ENCODE measurements around the gene MECR.

The MECR gene

DNA sequence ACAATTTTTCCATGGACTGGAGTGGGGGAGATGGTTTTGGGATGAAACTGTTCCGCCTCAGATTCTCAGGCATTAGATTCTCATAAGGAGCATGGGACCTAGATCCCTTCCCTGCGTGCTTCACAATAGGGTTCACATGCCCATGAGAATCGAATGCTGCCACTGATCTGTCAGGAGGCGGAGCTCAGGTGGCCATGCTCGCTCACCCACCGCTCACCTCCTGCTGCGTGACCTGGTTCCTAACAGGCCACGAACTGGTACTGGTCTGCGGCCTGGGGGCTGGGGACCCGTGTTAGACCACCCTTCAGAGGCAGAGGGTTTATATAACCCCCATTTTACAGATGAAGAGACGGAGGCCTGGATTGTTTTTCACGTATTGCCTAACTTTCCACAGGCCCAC, 32.7 kb downstream of the MECR start:
- TF ChIP-seq, protein P1, sequence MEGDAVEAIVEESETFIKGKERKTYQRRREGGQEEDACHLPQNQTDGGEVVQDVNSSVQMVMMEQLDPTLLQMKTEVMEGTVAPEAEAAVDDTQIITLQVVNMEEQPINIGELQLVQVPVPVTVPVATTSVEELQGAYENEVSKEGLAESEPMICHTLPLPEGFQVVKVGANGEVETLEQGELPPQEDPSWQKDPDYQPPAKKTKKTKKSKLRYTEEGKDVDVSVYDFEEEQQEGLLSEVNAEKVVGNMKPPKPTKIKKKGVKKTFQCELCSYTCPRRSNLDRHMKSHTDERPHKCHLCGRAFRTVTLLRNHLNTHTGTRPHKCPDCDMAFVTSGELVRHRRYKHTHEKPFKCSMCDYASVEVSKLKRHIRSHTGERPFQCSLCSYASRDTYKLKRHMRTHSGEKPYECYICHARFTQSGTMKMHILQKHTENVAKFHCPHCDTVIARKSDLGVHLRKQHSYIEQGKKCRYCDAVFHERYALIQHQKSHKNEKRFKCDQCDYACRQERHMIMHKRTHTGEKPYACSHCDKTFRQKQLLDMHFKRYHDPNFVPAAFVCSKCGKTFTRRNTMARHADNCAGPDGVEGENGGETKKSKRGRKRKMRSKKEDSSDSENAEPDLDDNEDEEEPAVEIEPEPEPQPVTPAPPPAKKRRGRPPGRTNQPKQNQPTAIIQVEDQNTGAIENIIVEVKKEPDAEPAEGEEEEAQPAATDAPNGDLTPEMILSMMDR (conservative IDR thresholded peaks at IDR 0.05): no peak
- H3K27ac ChIP-seq: no peak overlapping the region

DNA sequence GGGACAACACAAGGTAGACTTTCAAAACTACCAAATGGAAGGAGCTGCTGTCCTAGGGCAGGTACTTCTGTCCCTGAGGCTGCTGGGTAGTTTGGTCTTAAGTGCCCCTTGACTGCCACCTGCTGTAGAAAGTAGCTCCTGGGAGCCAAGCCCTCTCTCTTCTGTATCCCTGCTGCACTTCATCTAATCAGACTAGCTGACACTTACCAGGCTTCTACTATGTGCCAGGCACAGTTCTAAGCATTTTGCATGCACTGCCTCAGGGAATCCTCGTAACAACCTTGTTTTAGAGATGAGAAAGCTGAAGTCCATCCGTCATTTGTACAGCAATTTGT, 33.2 kb downstream of the MECR start:
- no peak overlapping the region for H3K27ac ChIP-seq
- TF ChIP-seq, protein P1 (conservative IDR thresholded peaks at IDR 0.05): peak; percentile 66

DNA sequence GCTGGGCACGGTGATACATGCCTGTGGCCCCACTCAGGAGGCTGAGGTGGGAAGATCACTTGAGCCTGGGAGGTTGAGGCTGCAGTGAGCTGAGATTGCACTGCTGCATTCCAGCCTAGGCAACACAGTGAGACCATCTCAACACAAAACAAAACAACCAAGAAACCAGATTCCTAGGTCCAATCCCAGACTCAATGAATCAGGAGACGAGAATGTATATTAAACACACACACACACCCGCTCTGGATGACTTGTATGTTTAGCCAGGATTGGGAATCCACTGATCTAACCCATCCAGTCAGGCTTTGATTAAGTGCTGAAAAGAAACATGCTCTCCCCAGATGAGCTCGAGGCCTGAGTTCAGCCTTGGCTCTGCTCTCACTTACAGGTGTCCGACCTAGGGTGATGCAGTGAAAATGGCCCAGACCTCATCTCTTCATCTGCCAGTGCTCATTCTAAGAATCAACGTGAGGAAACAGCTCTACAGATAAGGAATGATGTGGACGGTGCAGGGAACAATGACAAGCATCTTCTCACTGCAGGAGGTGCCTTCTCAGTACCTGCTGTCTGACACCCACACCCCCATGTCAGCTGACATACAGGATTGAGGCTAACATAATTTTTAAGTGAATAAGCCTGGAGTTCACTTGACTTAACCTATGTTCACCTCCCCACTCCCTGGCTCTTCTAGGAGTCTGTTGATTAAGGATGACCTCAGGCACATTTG, 33.7 kb downstream of the MECR start:
- TF ChIP-seq, protein P1 (conservative IDR thresholded peaks at IDR 0.05): no peak
- no peak overlapping the region for H3K27ac ChIP-seq

DNA sequence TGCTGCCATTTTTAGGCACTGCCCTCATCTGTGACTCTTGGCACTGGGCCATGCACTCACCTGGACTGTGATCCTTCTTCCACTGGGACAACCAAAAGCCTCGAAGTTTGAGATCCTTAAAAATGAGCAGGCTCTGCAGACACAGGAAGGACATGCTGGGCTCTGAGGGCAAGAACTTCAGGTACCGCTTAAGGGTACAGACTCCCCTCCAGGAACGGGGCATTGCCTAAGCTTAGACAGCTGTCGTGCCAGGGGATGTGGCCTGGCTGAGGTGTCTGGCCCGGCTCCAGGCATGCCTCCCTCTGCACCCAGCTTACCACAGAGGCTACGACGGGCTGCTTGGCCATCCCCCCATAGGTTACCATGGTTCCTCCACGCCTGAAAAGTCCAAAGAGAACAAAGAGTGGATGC, 34.8 kb downstream of the MECR start:
- H3K27ac ChIP-seq: no peak overlapping the region
- TF ChIP-seq, protein P1 (conservative IDR thresholded peaks at IDR 0.05): no peak

DNA sequence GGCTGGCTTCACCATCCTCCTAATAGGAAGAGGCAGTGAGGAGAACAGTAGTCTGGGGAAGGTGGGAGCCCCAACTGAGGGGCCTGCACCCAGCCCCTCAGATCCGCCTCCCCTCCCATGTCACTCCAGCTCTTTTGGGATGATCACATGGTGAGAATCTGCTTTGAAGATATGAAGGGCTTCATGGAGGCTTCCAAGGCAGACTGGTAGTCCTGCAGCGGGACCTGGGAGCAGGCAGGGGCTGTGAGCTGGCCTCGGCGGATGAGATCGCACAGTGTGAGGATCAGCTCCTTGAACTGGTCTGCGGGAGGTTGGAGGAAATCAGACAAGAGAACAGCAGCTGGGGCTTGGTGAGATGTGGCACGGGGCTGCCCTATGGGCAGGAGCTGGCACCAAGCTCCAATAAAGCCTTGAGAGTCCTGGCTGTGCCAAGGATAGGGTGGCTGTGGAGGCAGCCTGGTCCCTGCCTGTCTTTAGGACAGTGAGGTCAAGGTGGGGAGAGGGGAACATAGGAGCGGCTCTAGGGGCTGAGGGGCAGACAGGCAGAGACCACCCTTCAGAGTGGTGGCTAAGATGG, 36.8 kb downstream of the MECR start:
- no peak overlapping the region for H3K27ac ChIP-seq
- TF ChIP-seq, protein P1 (conservative IDR thresholded peaks at IDR 0.05): no peak

DNA sequence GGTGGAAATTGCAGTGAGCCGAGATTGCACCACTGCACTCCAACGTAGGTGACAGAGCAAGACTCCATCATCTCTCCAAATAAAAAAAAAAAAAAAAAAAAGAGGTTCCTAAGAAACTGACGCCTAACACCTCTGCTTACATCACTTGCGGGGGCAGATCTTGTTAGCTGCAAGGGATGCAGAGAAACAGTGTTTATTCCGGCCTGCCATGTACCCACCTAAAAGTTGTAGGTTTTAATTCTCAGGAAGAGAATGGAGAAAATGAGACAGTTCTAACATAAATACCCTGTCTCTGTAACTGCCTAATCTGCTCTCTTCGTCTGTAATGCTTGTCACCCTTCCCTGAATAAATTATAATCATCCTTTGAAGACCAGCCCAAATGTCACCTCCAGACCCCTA, 40.0 kb downstream of the MECR start:
- TF ChIP-seq, protein P1 (conservative IDR thresholded peaks at IDR 0.05): no peak
- H3K27ac ChIP-seq: no peak overlapping the region

DNA sequence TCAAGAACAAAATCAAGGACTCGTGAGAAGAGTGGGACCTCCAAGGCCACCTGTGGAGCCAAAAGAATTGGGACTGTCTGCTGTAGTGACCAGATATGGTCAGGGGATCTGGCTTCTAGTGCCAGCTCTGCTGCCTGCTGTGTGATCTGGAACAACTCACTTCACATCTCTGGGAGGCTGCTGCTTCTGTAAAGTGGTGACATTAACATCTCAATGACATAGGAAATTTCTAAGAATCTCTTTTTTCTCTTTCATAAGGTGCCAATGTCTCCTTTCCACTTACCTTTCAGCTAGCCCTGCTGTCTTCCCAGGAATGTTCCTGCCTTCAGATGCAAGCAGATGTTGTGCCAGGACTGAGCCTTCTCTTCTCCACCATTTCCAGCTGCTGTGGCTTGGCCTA, 44.0 kb downstream of the MECR start:
- no peak overlapping the region for H3K27ac ChIP-seq

More for the DNA sequence above, 44.0 kb downstream of the MECR start:
- TF ChIP-seq, protein P1 (conservative IDR thresholded peaks at IDR 0.05): no peak

Data from VCaP (cell line).